ENCODE data around the gene MSI2. TPM values are rescaled to one million over a fixed set of nuclear protein-coding genes. Genes with fewer than 3 reads are reported as not detected.

The MSI2 gene
- total and polyA plus RNA-seq, 7 donors = 12.6 to 25.8 (median 21.3) TPM

DNA sequence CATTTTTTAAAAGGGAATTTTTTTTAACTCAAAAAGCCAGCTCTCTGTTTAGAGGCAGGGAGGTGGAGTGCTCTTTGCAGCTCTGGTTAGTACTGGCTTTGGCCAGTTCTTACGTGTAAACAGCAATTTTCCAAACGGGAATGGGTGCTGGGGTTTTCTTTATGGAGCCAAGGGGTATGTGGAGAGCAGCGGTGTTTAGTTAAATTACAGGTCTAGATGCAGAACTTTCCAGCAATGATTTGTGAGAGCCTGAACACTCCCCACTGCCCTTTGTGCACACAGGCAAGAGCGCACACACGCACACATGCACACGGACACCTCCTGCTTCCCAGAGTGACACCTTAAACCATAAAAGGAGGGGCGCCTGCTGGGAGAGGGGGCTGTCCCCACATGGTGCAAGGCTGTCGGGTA lies 140.2 kb downstream of the MSI2 start:
- intact Hi-C loops (cut with DNase I) = no loop called here
- no peak for TF ChIP-seq EP300 (IDR thresholded peaks at IDR 0.05)
- TF ChIP-seq POLR2A (IDR thresholded peaks at IDR 0.05) = no peak
- TF ChIP-seq, protein P1, sequence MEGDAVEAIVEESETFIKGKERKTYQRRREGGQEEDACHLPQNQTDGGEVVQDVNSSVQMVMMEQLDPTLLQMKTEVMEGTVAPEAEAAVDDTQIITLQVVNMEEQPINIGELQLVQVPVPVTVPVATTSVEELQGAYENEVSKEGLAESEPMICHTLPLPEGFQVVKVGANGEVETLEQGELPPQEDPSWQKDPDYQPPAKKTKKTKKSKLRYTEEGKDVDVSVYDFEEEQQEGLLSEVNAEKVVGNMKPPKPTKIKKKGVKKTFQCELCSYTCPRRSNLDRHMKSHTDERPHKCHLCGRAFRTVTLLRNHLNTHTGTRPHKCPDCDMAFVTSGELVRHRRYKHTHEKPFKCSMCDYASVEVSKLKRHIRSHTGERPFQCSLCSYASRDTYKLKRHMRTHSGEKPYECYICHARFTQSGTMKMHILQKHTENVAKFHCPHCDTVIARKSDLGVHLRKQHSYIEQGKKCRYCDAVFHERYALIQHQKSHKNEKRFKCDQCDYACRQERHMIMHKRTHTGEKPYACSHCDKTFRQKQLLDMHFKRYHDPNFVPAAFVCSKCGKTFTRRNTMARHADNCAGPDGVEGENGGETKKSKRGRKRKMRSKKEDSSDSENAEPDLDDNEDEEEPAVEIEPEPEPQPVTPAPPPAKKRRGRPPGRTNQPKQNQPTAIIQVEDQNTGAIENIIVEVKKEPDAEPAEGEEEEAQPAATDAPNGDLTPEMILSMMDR (IDR thresholded peaks at IDR 0.05) = no peak
- TF ChIP-seq POLR2AphosphoS5 (IDR thresholded peaks at IDR 0.05) = no peak
- Histone ChIP-seq H3K4me3 (no peak overlapping the region), H3K9me3 (peaks cover 0 to 5% (median 0%) of the 10 kb centered on the region in 4 donors), H3K36me3 (peaks cover 0 to 1% (median 0%) of the 10 kb centered on the region in 4 donors), H3K27ac (no peak overlapping the region), H3K27me3 (no peaks in the 10 kb centered on the region), H3K4me1 (no peaks in the 10 kb centered on the region)
- WGBS, 2 donors = 47 to 66% methylated on average over 8 of the region's 8 CpGs
- no peak for DNase-seq

DNA sequence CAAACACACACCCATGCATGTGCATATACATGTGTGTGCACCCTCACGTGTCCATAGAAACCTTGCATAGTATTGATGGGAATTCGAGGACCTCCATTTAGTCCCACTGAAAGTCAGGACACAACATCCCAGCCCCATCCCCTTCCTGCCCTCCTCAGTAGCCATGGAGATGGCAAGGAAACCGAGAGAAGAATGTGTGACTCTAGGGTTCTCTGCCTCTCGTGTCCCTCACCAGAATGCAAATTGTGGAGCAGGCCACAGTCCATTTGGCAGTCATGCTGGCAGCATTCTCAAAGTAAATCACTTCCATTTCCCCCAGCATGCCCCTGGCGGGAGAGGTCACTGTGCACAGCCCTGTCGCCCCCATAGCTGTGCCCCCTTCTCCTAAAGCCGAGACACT lies 141.1 kb downstream of the MSI2 start:
- DNase-seq = no peak
- WGBS, 2 donors = 96% methylated on average over 7 of the region's 7 CpGs
- intact Hi-C loops (cut with DNase I) = no loop called here
- TF ChIP-seq EP300 (IDR thresholded peaks at IDR 0.05) (no peak), POLR2AphosphoS5 (IDR thresholded peaks at IDR 0.05) (no peak), POLR2A (IDR thresholded peaks at IDR 0.05) (no peak)
- TF ChIP-seq, protein P1 (IDR thresholded peaks at IDR 0.05) = no peak
- Histone ChIP-seq H3K4me1 (no peaks in the 10 kb centered on the region), H3K36me3 (peaks cover 0 to 10% (median 0%) of the 10 kb centered on the region in 4 donors), H3K4me3 (no peak overlapping the region), H3K27me3 (no peaks in the 10 kb centered on the region), H3K27ac (no peak overlapping the region), H3K9me3 (peaks cover 0 to 5% (median 0%) of the 10 kb centered on the region in 4 donors)

DNA sequence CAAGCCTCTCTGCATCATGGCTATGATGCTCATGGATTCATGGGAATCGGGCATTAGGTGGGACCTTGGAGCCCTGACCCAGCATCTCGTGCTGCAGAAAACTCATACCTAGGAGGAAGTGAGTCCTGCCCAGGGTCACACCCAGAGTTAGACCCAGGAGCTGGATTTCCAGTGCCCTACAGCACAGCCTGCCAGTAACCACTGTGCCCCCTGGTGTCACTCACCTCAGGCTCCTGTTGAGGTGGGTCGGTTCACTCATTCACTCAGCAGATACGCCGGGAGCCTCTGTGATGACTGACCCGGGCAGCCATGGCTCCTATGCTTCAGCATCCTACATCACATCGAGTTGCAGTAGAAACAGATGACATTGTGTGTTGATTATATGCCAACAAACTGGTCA lies 143.4 kb downstream of the MSI2 start:
- TF ChIP-seq EP300 (IDR thresholded peaks at IDR 0.05) (no peak), POLR2A (IDR thresholded peaks at IDR 0.05) (no peak), POLR2AphosphoS5 (IDR thresholded peaks at IDR 0.05) (no peak)
- TF ChIP-seq, protein P1 (IDR thresholded peaks at IDR 0.05) = no peak
- H3K36me3 ChIP-seq = peaks cover 0 to 14% (median 0%) of the 10 kb centered on the region in 4 donors
- no peaks in the 10 kb centered on the region for H3K9me3 ChIP-seq
- H3K27me3 ChIP-seq = no peaks in the 10 kb centered on the region
- WGBS, 2 donors = 92 to 96% methylated on average over 7 of the region's 7 CpGs
- H3K27ac ChIP-seq = no peak overlapping the region
- intact Hi-C loops (cut with DNase I) = no loop called here
- H3K4me3 ChIP-seq = no peak overlapping the region
- H3K4me1 ChIP-seq = peaks cover 0 to under 1% (median under 1%) of the 10 kb centered on the region in 4 donors
- no peak for DNase-seq

DNA sequence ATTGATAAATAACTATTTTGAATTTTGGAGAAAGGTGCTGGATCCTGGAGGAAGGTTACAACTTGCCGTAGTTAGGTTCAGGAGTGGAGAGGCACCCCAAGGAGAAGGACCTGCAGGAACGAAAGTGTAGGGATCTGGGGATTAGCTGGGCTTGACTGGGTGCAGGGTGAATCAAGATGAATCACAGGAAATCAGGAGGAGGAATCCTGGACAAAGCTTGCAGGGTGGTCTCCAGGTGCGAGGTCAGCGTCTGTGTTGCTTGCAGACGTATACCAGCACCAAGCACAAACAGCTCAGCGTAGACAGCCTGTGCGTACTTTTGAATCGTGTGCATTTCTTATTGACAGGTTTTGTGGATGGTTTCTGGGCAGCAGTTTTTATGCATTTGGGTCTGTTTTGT lies 144.3 kb downstream of the MSI2 start:
- intact Hi-C loops (cut with DNase I) = no loop called here
- no peak for DNase-seq
- peaks cover 0 to 10% (median 9%) of the 10 kb centered on the region in 4 donors for H3K4me1 ChIP-seq
- no peak overlapping the region for H3K4me3 ChIP-seq
- peaks cover 0 to 14% (median 0%) of the 10 kb centered on the region in 4 donors for H3K36me3 ChIP-seq
- H3K9me3 ChIP-seq = no peaks in the 10 kb centered on the region
- no peak overlapping the region for H3K27ac ChIP-seq
- TF ChIP-seq, protein P1 (IDR thresholded peaks at IDR 0.05) = no peak
- TF ChIP-seq EP300 (IDR thresholded peaks at IDR 0.05) (no peak), POLR2A (IDR thresholded peaks at IDR 0.05) (no peak), POLR2AphosphoS5 (IDR thresholded peaks at IDR 0.05) (no peak)
- 97 to 98% methylated on average over 8 of the region's 8 CpGs for WGBS, 2 donors
- no peaks in the 10 kb centered on the region for H3K27me3 ChIP-seq

Data from sigmoid colon (tissue), 7 donors.